OCI-LY3 (cell line): Measurements from ENCODE around the gene KCNQ1.

Experiments used
- CTCF ChIP-seq: fragments of 200-600, 300-600 bp; sonication (generic); IDR thresholded peaks from 2 replicates; pipeline ENCODE4 v1.5.1; 2014; ENCODE audit warnings: antibody characterized with exemption, low read length, low read depth
- EZH2phosphoT487 ChIP-seq: fragments of 200-600 bp; shearing (Covaris generic); IDR thresholded peaks from 2 replicates; pipeline ENCODE4 v1.6.1; 2018; ENCODE audit warnings: antibody characterized with exemption, mixed run types, low read depth

DNA sequence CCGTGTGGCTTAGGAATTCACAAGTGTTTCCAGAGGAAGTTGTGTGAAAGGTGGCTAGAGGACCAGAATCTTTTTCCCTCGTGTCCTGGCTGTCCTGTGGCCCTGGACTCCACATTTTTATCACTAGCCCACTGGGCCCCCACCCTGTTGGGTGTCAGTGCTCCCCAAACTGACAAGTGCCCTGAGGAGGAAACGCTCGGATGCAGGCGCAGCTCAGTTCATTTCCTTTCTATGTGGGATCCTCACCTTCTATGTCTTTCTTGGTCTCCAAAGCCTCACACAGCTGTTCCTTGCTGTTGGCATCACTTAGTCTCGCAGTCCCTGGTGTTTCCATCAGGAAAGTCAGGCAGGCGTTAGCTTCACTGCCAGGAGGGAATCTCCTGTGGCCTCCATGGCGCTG is 323.0 kb downstream of the KCNQ1 start:
- TF ChIP-seq CTCF = no peak
- TF ChIP-seq EZH2phosphoT487 = no peak
